Measurements from ENCODE around the gene CEND1.

Gene CEND1

GRCh38 chr11:796565-797295 lies 6.8 kb upstream of the CEND1 start:
- H3K9me3 Mint-ChIP-seq = no peaks in the 10 kb centered on the region
- peaks cover 10% of the 10 kb centered on the region for H3K4me1 Mint-ChIP-seq (ENCODE audit: low read depth)
- H3K27me3 Mint-ChIP-seq = no peaks in the 10 kb centered on the region
- peak overlapping the region; percentile 74 for H3K27ac Mint-ChIP-seq
- H3K4me3 Mint-ChIP-seq = peak overlapping the region; percentile 87
- peaks cover 3% of the 10 kb centered on the region for H3K36me3 Mint-ChIP-seq (ENCODE audit: low read depth)

- H3K4me3 Mint-ChIP-seq = peak overlapping the region; percentile 87
- peaks cover 8% of the 10 kb centered on the region for H3K36me3 Mint-ChIP-seq (ENCODE audit: low read depth)
- H3K9me3 Mint-ChIP-seq = no peaks in the 10 kb centered on the region
- peak overlapping the region; percentile 74 for H3K27ac Mint-ChIP-seq
- no peaks in the 10 kb centered on the region for H3K27me3 Mint-ChIP-seq
- H3K4me1 Mint-ChIP-seq (ENCODE audit: low read depth) = peaks cover 10% of the 10 kb centered on the region
Measured at GRCh38 chr11:795634-796564, 6.0 kb upstream of the CEND1 start.

- H3K9me3 Mint-ChIP-seq = no peaks in the 10 kb centered on the region
- H3K4me1 Mint-ChIP-seq (ENCODE audit: low read depth) = peaks cover 10% of the 10 kb centered on the region
- H3K4me3 Mint-ChIP-seq = peak overlapping the region; percentile 87
- H3K27ac Mint-ChIP-seq = no peak overlapping the region
- no peaks in the 10 kb centered on the region for H3K27me3 Mint-ChIP-seq
- H3K36me3 Mint-ChIP-seq (ENCODE audit: low read depth) = peaks cover 9% of the 10 kb centered on the region
Measured at GRCh38 chr11:794766-795633, 5.1 kb upstream of the CEND1 start.

- peaks cover 10% of the 10 kb centered on the region for H3K4me1 Mint-ChIP-seq (ENCODE audit: low read depth)
- H3K36me3 Mint-ChIP-seq (ENCODE audit: low read depth) = peaks cover 9% of the 10 kb centered on the region
- no peaks in the 10 kb centered on the region for H3K27me3 Mint-ChIP-seq
- no peaks in the 10 kb centered on the region for H3K9me3 Mint-ChIP-seq
- H3K4me3 Mint-ChIP-seq = no peak overlapping the region
- no peak overlapping the region for H3K27ac Mint-ChIP-seq
Measured at GRCh38 chr11:794013-794765, 4.3 kb upstream of the CEND1 start.

GRCh38 chr11:793556-793955 lies 3.7 kb upstream of the CEND1 start:
- Mint-ChIP-seq H3K27me3 (no peaks in the 10 kb centered on the region), H3K4me1 (ENCODE audit: low read depth) (peaks cover 10% of the 10 kb centered on the region), H3K27ac (no peak overlapping the region), H3K36me3 (ENCODE audit: low read depth) (peaks cover 9% of the 10 kb centered on the region), H3K4me3 (no peak overlapping the region), H3K9me3 (no peaks in the 10 kb centered on the region)

- peaks cover 9% of the 10 kb centered on the region for H3K36me3 Mint-ChIP-seq (ENCODE audit: low read depth)
- H3K27me3 Mint-ChIP-seq = no peaks in the 10 kb centered on the region
- H3K9me3 Mint-ChIP-seq = no peaks in the 10 kb centered on the region
- no peak overlapping the region for H3K4me3 Mint-ChIP-seq
- H3K27ac Mint-ChIP-seq = no peak overlapping the region
- peaks cover 10% of the 10 kb centered on the region for H3K4me1 Mint-ChIP-seq (ENCODE audit: low read depth)
Measured at GRCh38 chr11:792873-793272, 3.0 kb upstream of the CEND1 start.

GRCh38 chr11:792535-792821 lies 2.6 kb upstream of the CEND1 start:
- H3K9me3 Mint-ChIP-seq = no peaks in the 10 kb centered on the region
- H3K27ac Mint-ChIP-seq = no peak overlapping the region
- H3K27me3 Mint-ChIP-seq = no peaks in the 10 kb centered on the region
- H3K4me3 Mint-ChIP-seq = no peak overlapping the region
- H3K4me1 Mint-ChIP-seq (ENCODE audit: low read depth) = peaks cover 10% of the 10 kb centered on the region
- H3K36me3 Mint-ChIP-seq (ENCODE audit: low read depth) = peaks cover 9% of the 10 kb centered on the region

GRCh38 chr11:791658-792534 lies 2.0 kb upstream of the CEND1 start:
- peaks cover 8% of the 10 kb centered on the region for H3K4me1 Mint-ChIP-seq (ENCODE audit: low read depth)
- no peak overlapping the region for H3K27ac Mint-ChIP-seq
- H3K9me3 Mint-ChIP-seq = no peaks in the 10 kb centered on the region
- H3K4me3 Mint-ChIP-seq = no peak overlapping the region
- peaks cover 9% of the 10 kb centered on the region for H3K36me3 Mint-ChIP-seq (ENCODE audit: low read depth)
- H3K27me3 Mint-ChIP-seq = no peaks in the 10 kb centered on the region

GRCh38 chr11:790721-791564 lies 1.1 kb upstream of the CEND1 start:
- H3K4me1 Mint-ChIP-seq (ENCODE audit: low read depth) = peaks cover 1% of the 10 kb centered on the region
- no peaks in the 10 kb centered on the region for H3K9me3 Mint-ChIP-seq
- peaks cover 9% of the 10 kb centered on the region for H3K36me3 Mint-ChIP-seq (ENCODE audit: low read depth)
- H3K27me3 Mint-ChIP-seq = no peaks in the 10 kb centered on the region
- no peak overlapping the region for H3K4me3 Mint-ChIP-seq
- H3K27ac Mint-ChIP-seq = no peak overlapping the region

- Mint-ChIP-seq H3K9me3 (no peaks in the 10 kb centered on the region), H3K27ac (no peak overlapping the region), H3K4me1 (ENCODE audit: low read depth) (no peaks in the 10 kb centered on the region), H3K36me3 (ENCODE audit: low read depth) (peaks cover 9% of the 10 kb centered on the region), H3K27me3 (no peaks in the 10 kb centered on the region), H3K4me3 (peak overlapping the region; percentile 20)
Measured at GRCh38 chr11:788953-789940, 643 bp downstream of the CEND1 start.

GRCh38 chr11:788009-788640 lies 1.8 kb downstream of the CEND1 start:
- Mint-ChIP-seq H3K27me3 (no peaks in the 10 kb centered on the region), H3K4me1 (ENCODE audit: low read depth) (no peaks in the 10 kb centered on the region), H3K9me3 (no peaks in the 10 kb centered on the region), H3K27ac (no peak overlapping the region), H3K36me3 (ENCODE audit: low read depth) (peaks cover 12% of the 10 kb centered on the region), H3K4me3 (no peak overlapping the region)
